ENCODE data around the gene MUC4.

- no peak for TF ChIP-seq POLR2A (IDR thresholded peaks at IDR 0.05; ENCODE audit: low read depth, low read length)
- no peak for TF ChIP-seq POLR2AphosphoS5 (IDR thresholded peaks at IDR 0.05; ENCODE audit: low read depth, low read length)
These were observed 96.0 kb downstream of the MUC4 start for GRCh38 chr3:195715583-195716266.

Data from GM12892 (cell line).